Transverse colon (tissue), 4 donors: ENCODE data around the gene CELF4.

Source experiments
- EP300 ChIP-seq: sonication (generic); formaldehyde crosslinking; IDR thresholded peaks from one replicate; pipeline ENCODE4 v1.6.1; 2017; ENCODE audit warnings: antibody characterized with exemption, low read depth
- POLR2A ChIP-seq: fragments of 450-650 bp; IDR thresholded peaks from one replicate; pipeline ENCODE4 v1.6.1; 2016; ENCODE audit warnings: antibody characterized with exemption, mild to moderate bottlenecking, moderate library complexity
- POLR2AphosphoS5 ChIP-seq, 3 donors: sonication (generic); formaldehyde crosslinking; IDR thresholded peaks; one replicate each; pipeline ENCODE4 v1.6.1; 2016; ENCODE audit warnings: antibody characterized with exemption in 3 of 3
- TF ChIP-seq, protein P1 (sequence below), 5 experiments: fragments of 200-600 bp in 3 of 5; fragments of 450-650 bp in 2 of 5; sonication (generic) in 3 of 5; IDR thresholded peaks; 1 replicate in 2 of 5; 2 replicates in 3 of 5; pipeline ENCODE4 v1.5.1; 2016 to 2017; ENCODE audit warnings: antibody characterized with exemption in 5 of 5, inconsistent platforms in 3 of 5, mild to moderate bottlenecking in 2 of 5, moderate library complexity in 1 of 5

DNA sequence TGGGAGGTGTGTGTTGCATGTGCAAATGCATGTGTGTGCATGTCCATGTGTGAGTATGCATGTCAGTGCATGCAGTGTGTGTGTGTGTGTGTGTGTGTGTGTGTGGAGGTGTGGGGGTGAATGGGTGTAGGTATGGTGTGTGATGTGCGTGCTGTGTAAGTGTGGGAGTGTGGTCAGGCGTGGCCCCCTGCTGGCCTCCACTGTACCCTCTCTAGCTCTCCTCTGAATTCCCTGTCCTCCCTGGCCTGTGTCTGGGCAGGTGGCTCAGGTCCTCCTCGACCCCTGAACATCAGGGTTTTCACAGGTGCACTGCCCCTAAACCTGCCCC, 230.2 kb downstream of the CELF4 start:
- no peak for TF ChIP-seq POLR2AphosphoS5 (IDR thresholded peaks at IDR 0.05)
- TF ChIP-seq, protein P1, sequence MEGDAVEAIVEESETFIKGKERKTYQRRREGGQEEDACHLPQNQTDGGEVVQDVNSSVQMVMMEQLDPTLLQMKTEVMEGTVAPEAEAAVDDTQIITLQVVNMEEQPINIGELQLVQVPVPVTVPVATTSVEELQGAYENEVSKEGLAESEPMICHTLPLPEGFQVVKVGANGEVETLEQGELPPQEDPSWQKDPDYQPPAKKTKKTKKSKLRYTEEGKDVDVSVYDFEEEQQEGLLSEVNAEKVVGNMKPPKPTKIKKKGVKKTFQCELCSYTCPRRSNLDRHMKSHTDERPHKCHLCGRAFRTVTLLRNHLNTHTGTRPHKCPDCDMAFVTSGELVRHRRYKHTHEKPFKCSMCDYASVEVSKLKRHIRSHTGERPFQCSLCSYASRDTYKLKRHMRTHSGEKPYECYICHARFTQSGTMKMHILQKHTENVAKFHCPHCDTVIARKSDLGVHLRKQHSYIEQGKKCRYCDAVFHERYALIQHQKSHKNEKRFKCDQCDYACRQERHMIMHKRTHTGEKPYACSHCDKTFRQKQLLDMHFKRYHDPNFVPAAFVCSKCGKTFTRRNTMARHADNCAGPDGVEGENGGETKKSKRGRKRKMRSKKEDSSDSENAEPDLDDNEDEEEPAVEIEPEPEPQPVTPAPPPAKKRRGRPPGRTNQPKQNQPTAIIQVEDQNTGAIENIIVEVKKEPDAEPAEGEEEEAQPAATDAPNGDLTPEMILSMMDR (IDR thresholded peaks at IDR 0.05): peak in 1 of 5 experiments; percentile 19
- no peak for TF ChIP-seq POLR2A
- no peak for TF ChIP-seq EP300
